ENCODE data around the gene PCDHGB7.
"Not testable (repeated sequence)": the region's sequence is repeated elsewhere in the genome, so short reads cannot be mapped to it uniquely, and the experiment has no call there.

PCDHGB7 gene

GRCh38 chr5:141397756-141398551 is 19.5 kb upstream of the PCDHGB7 start, which contains the start of gene PCDHGB5:
TSS of gene PCDHGB5 (plus strand) at chr5:141397947. CDS start at chr5:141398128, 181 bp downstream.
- FAIRE-seq = not testable (repeated sequence)

- no peak for FAIRE-seq
Measured at GRCh38 chr5:141398608-141399007, 18.9 kb upstream of the PCDHGB7 start.

- FAIRE-seq = no peak
Measured at GRCh38 chr5:141399555-141400258, 17.8 kb upstream of the PCDHGB7 start.

- no peak for FAIRE-seq
Measured at GRCh38 chr5:141402553-141403243, 14.8 kb upstream of the PCDHGB7 start, which contains the start of gene PCDHGA9. TSS of gene PCDHGA9 (plus strand) at chr5:141402778. CDS start at chr5:141402953, 175 bp downstream.

- FAIRE-seq = no peak
Measured at GRCh38 chr5:141403387-141403786, 14.1 kb upstream of the PCDHGB7 start.

- not testable (repeated sequence) for FAIRE-seq
Measured at GRCh38 chr5:141407790-141408505, 9.5 kb upstream of the PCDHGB7 start, which contains the start of gene PCDHGB6. TSS of gene PCDHGB6 (plus strand) at chr5:141408021. CDS start at chr5:141408203, 182 bp downstream.

- no peak for FAIRE-seq
Measured at GRCh38 chr5:141409598-141410306, 7.7 kb upstream of the PCDHGB7 start.

GRCh38 chr5:141411575-141411974 is 5.9 kb upstream of the PCDHGB7 start:
- no peak for FAIRE-seq

GRCh38 chr5:141412854-141413539 is 4.5 kb upstream of the PCDHGB7 start, which contains the start of gene PCDHGA10:
TSS of gene PCDHGA10 (plus strand) at chr5:141412987. CDS start at chr5:141413176, 189 bp downstream.
- FAIRE-seq = no peak

GRCh38 chr5:141413540-141414069 is 3.9 kb upstream of the PCDHGB7 start:
- no peak for FAIRE-seq

- FAIRE-seq = not testable (repeated sequence)
Measured at GRCh38 chr5:141414548-141415274, 2.8 kb upstream of the PCDHGB7 start.

GRCh38 chr5:141415275-141415618 is 2.2 kb upstream of the PCDHGB7 start:
- FAIRE-seq = not testable (repeated sequence)

GRCh38 chr5:141419074-141419880 is 1.8 kb downstream of the PCDHGB7 start:
- FAIRE-seq = no peak

GRCh38 chr5:141420855-141421488 is 3.5 kb downstream of the PCDHGB7 start, which contains the start of gene PCDHGA11:
TSS of gene PCDHGA11 (plus strand) at chr5:141421051. CDS start at chr5:141421228, 177 bp downstream.
- no peak for FAIRE-seq

GRCh38 chr5:141421489-141421855 is 4.0 kb downstream of the PCDHGB7 start:
- no peak for FAIRE-seq

- FAIRE-seq = no peak
Measured at GRCh38 chr5:141422742-141423291, 5.3 kb downstream of the PCDHGB7 start.

GRCh38 chr5:141427783-141428426 is 10.4 kb downstream of the PCDHGB7 start:
- FAIRE-seq = no peak

Measured in TTC549 (cell line).